H1 (cell line): ENCODE results near the gene CDK16. TPM values are rescaled to one million over a fixed set of nuclear protein-coding genes. Genes with fewer than 3 reads are reported as not detected.

ENCODE experiments used
- CTCF ChIA-PET: fragments of 300-600 bp; sonication (Branson Sonifier 250); formaldehyde crosslinking; loops from one replicate; lab custom pipeline; 2021; ENCODE audit not compliant: partially characterized antibody; lab: Charles Lee
- POLR2A ChIA-PET: fragments of 300-600 bp; sonication (Branson Sonifier 250); formaldehyde crosslinking; loops from one replicate; lab custom pipeline; 2021; ENCODE audit warnings: inconsistent platforms; ENCODE audit not compliant: partially characterized antibody; lab: Charles Lee
- DNase-seq, 2 experiments: peaks; one replicate each; pipeline versions ENCODE4 v3.0.0 to v3.0.0-alpha.2; 2010 to 2022; ENCODE audit warnings: low spot score in 2 of 2, low read depth in 1 of 2, mixed read lengths in 1 of 2
- FAIRE-seq: peaks from 2 replicates; lab custom pipeline; 2011; peaks lifted over from hg19 to GRCh38; lab: Jason Lieb, UNC
- H2AFZ ChIP-seq: 2 replicates; pipeline ENCODE4 v1.8.1; 2012; ENCODE audit warnings: low read length, inconsistent platforms
- H2AK5ac ChIP-seq: 2 replicates; pipeline ENCODE4 v1.6.1; 2013; ENCODE audit warnings: low read depth, low read length
- H2BK120ac ChIP-seq: replicated peaks from 2 replicates; pipeline ENCODE3; 2013; ENCODE audit warnings: low read depth, low read length, inconsistent platforms
- H2BK12ac ChIP-seq: 2 replicates; pipeline ENCODE4 v1.6.1; 2013; ENCODE audit warnings: low read depth, low read length
- H2BK15ac ChIP-seq: 2 replicates; pipeline ENCODE4 v1.6.1; 2013; ENCODE audit warnings: low read length
- H2BK20ac ChIP-seq: 2 replicates; pipeline ENCODE4 v1.6.1; 2013; ENCODE audit warnings: low read length
- H2BK5ac ChIP-seq: 2 replicates; pipeline ENCODE4 v1.6.1; 2013; ENCODE audit warnings: low read depth, low read length
- H3K14ac ChIP-seq: 2 replicates; pipeline ENCODE4 v1.6.1; 2013; ENCODE audit warnings: inconsistent platforms; ENCODE audit not compliant: insufficient read length
- H3K18ac ChIP-seq: 2 replicates; pipeline ENCODE4 v1.6.1; 2013; ENCODE audit warnings: low read length; ENCODE audit errors: extremely low read depth
- H3K23ac ChIP-seq: 2 replicates; pipeline ENCODE4 v1.6.1; 2013; ENCODE audit warnings: inconsistent platforms; ENCODE audit not compliant: insufficient read length
- H3K23me2 ChIP-seq: 2 replicates; pipeline ENCODE4 v1.6.1; 2013; ENCODE audit warnings: low read depth, low read length
- H3K27ac ChIP-seq: 2 replicates; pipeline ENCODE4 v1.6.1; 2011; ENCODE audit warnings: low read depth, low read length, inconsistent platforms
- H3K27me3 ChIP-seq, 4 experiments: replicated peaks in 1 of 4; 1 replicate in 1 of 4; 2 replicates in 3 of 4; pipeline versions ENCODE4 v1.6.1 to v1.8.1; 2011 to 2013; ENCODE audit warnings: low read length in 3 of 4, mild to moderate bottlenecking in 3 of 4, inconsistent platforms in 2 of 4, mixed read lengths in 2 of 4, moderate library complexity in 1 of 4; ENCODE audit not compliant: control insufficient read depth in 3 of 4, insufficient read depth in 3 of 4; ENCODE audit errors: extremely low read depth in 1 of 4
- H3K36me3 ChIP-seq, 4 experiments: 2 replicates each; pipeline versions ENCODE4 v1.6.1 to v1.8.1; 2011 to 2013; ENCODE audit warnings: mild to moderate bottlenecking in 4 of 4, low read length in 3 of 4, moderate library complexity in 2 of 4, control low read depth in 1 of 4, inconsistent platforms in 1 of 4; ENCODE audit not compliant: insufficient read depth in 4 of 4, control insufficient read depth in 2 of 4
- H3K4ac ChIP-seq: replicated peaks from 2 replicates; pipeline ENCODE3; 2013; ENCODE audit warnings: low read length, low read depth, mixed read lengths, inconsistent platforms; ENCODE audit not compliant: insufficient read length
- H3K4me1 ChIP-seq, 4 experiments: replicated peaks in 1 of 4; 1 replicate in 1 of 4; 2 replicates in 3 of 4; pipeline versions ENCODE4 v1.6.1 to v1.8.1; 2011 to 2013; ENCODE audit warnings: low read length in 3 of 4, inconsistent platforms in 2 of 4, mixed read lengths in 1 of 4; ENCODE audit not compliant: insufficient read depth in 4 of 4, control insufficient read depth in 3 of 4
- H3K4me2 ChIP-seq, 2 experiments: 2 replicates each; pipeline versions ENCODE4 v1.6.1 to v1.8.1; 2011 to 2013; ENCODE audit warnings: low read depth in 2 of 2, low read length in 2 of 2, control low read depth in 1 of 2, inconsistent platforms in 1 of 2, mild to moderate bottlenecking in 1 of 2; ENCODE audit not compliant: insufficient read depth in 1 of 2
- H3K4me3 ChIP-seq, 4 experiments: fragments of 200-600, 300-600 bp in 1 of 4; sonication (generic), shearing (Covaris generic), sonication (Bioruptor Twin) in 1 of 4; 2 replicates each; pipeline versions ENCODE4 v1.5.1 to v1.8.1; 2011 to 2016; ENCODE audit warnings: low read length in 4 of 4, low read depth in 3 of 4, control low read depth in 2 of 4, inconsistent platforms in 2 of 4, mild to moderate bottlenecking in 2 of 4, mixed read lengths in 1 of 4, moderate library complexity in 1 of 4; ENCODE audit not compliant: insufficient read depth in 2 of 4; ENCODE audit errors: extremely low read depth in 1 of 4
- H3K56ac ChIP-seq: replicated peaks from 2 replicates; pipeline ENCODE3; 2013; ENCODE audit warnings: low read depth, mild to moderate bottlenecking, mixed read lengths, low read length, inconsistent platforms; ENCODE audit not compliant: insufficient read length
- H3K79me1 ChIP-seq: 2 replicates; pipeline ENCODE4 v1.6.1; 2013; ENCODE audit warnings: low read depth, low read length, control low read depth
- H3K79me2 ChIP-seq, 2 experiments: 2 replicates each; pipeline versions ENCODE4 v1.6.1 to v1.8.1; 2012 to 2013; ENCODE audit warnings: low read length in 2 of 2, mild to moderate bottlenecking in 2 of 2, inconsistent platforms in 1 of 2; ENCODE audit not compliant: insufficient read depth in 2 of 2, control insufficient read depth in 1 of 2
- H3K9ac ChIP-seq, 4 experiments: replicated peaks in 1 of 4; 1 replicate in 1 of 4; 2 replicates in 3 of 4; pipeline versions ENCODE4 v1.6.1 to v1.8.1; 2011 to 2013; ENCODE audit warnings: low read depth in 3 of 4, low read length in 3 of 4, control low read depth in 2 of 4, mild to moderate bottlenecking in 2 of 4, moderate library complexity in 2 of 4, inconsistent platforms in 1 of 4; ENCODE audit errors: extremely low read depth in 1 of 4
- H3K9me3 ChIP-seq, 2 experiments: 2 replicates each; pipeline versions ENCODE4 v1.6.1 to v1.8.1; 2012 to 2013; ENCODE audit warnings: mild to moderate bottlenecking in 2 of 2, moderate library complexity in 2 of 2, control low read depth in 1 of 2, inconsistent platforms in 1 of 2, low read depth in 1 of 2, low read length in 1 of 2, mixed read lengths in 1 of 2; ENCODE audit not compliant: insufficient read depth in 2 of 2
- H4K20me1 ChIP-seq, 2 experiments: replicated peaks in 1 of 2; 2 replicates each; pipeline versions ENCODE3 to v1.8.1; 2011 to 2013; ENCODE audit warnings: inconsistent platforms in 2 of 2, low read length in 2 of 2, mild to moderate bottlenecking in 1 of 2; ENCODE audit not compliant: insufficient read depth in 2 of 2, control insufficient read depth in 1 of 2
- H4K5ac ChIP-seq: 2 replicates; pipeline ENCODE4 v1.6.1; 2013; ENCODE audit warnings: low read length, low read depth, mixed read lengths, inconsistent platforms; ENCODE audit not compliant: insufficient read length
- H4K8ac ChIP-seq: 2 replicates; pipeline ENCODE4 v1.8.0; 2013; ENCODE audit warnings: mild to moderate bottlenecking, moderate library complexity, low read length, inconsistent platforms; ENCODE audit not compliant: insufficient read depth; ENCODE audit errors: extremely low read depth
- H4K91ac ChIP-seq: replicated peaks from 2 replicates; pipeline ENCODE3; 2013; ENCODE audit warnings: low read length, mixed read lengths, inconsistent platforms; ENCODE audit not compliant: insufficient read length
- BACH1 ChIP-seq: IDR thresholded peaks from 2 replicates; pipeline ENCODE4 v1.6.1; 2012; ENCODE audit warnings: low read length, improper control_type of control experiment
- CBX8 ChIP-seq: fragments of 300-800, 300-1000 bp; sonication (generic); IDR thresholded peaks from 2 replicates; pipeline ENCODE4 v1.7.1; 2016; ENCODE audit warnings: low read depth, low read length, borderline replicate concordance
- POLR2AphosphoS5 ChIP-seq: IDR thresholded peaks from 2 replicates; pipeline ENCODE4 v1.6.1; 2011; ENCODE audit warnings: low read depth, low read length
- RXRA ChIP-seq: IDR thresholded peaks from 2 replicates; pipeline ENCODE4 v1.6.1; 2011; ENCODE audit warnings: low read depth, mild to moderate bottlenecking, low read length, moderate library complexity; ENCODE audit not compliant: insufficient read depth
- SAP30 ChIP-seq: fragments of 300-600 bp; sonication (generic); IDR thresholded peaks from 2 replicates; pipeline ENCODE4 v1.7.1; 2012; ENCODE audit warnings: low read length, moderate library complexity, mild to moderate bottlenecking, inconsistent platforms; ENCODE audit not compliant: insufficient read depth, insufficient replicate concordance
- SIN3A ChIP-seq, 2 experiments: IDR thresholded peaks in 1 of 2; conservative IDR thresholded peaks in 1 of 2; 2 replicates each; pipeline ENCODE4 v1.6.1; 2011 to 2012; ENCODE audit warnings: low read length in 2 of 2, improper control_type of control experiment in 1 of 2, low read depth in 1 of 2, mild to moderate bottlenecking in 1 of 2
- SP1 ChIP-seq: IDR thresholded peaks from 2 replicates; pipeline ENCODE4 v1.6.1; 2011; ENCODE audit warnings: low read depth, low read length
- SRF ChIP-seq: IDR thresholded peaks from 2 replicates; pipeline ENCODE4 v1.6.1; 2011; ENCODE audit warnings: mild to moderate bottlenecking, low read depth, low read length, moderate library complexity
- ZNF274 ChIP-seq: IDR thresholded peaks from 2 replicates; pipeline ENCODE4 v1.7.0; 2012; ENCODE audit warnings: low read length, borderline replicate concordance; ENCODE audit errors: extremely low read depth
- WGBS, 2 experiments: shearing (Covaris generic) in 1 of 2; methylation state at CpG; one replicate each; pipeline versions ENCODE4 v1.1.6 to v1.1.7; 2013 to 2015; ENCODE audit warnings: low lambda C conversion rate in 2 of 2, mixed read lengths in 2 of 2, inconsistent platforms in 1 of 2, low coverage in 1 of 2, missing lambda C conversion rate in 1 of 2; ENCODE audit not compliant: insufficient replicate concordance in 2 of 2, insufficient coverage in 1 of 2, insufficient read length in 1 of 2; ENCODE audit errors: extremely low coverage in 1 of 2, missing lambda C conversion rate in 1 of 2; 5-methylcytosine and 5-hydroxymethylcytosine counted together
- polyA plus RNA-seq, 7 experiments: library from polyadenylated mRNA; depleted of rRNA in 3 of 7; stranded (reverse) in 5 of 7; unstranded in 2 of 7; fragments of >200 nt in 5 of 7; fragments of 200-250 nt in 2 of 7; gene quantifications; 1 replicate in 5 of 7; 2 replicates in 1 of 7; 4 replicates in 1 of 7; pipeline versions ENCODE4 v1.2.1 to v1.2.3, GENCODE V29; 2011 to 2013; ENCODE audit warnings: missing spikeins in 2 of 7, mixed read lengths in 2 of 7
- total RNA-seq: library from RNA; stranded (reverse); fragmentation: NEBNext Ultra II Directional; extraction: Animal tissue kit (Norgen Biotek cat#: 25700); gene quantifications from 2 replicates; pipeline ENCODE4 v1.2.1, GENCODE V29; 2021

CDK16 gene
- total and polyA plus RNA-seq, 2 of the 8 experiments (the other 6 are each of a cell fraction or from before 2014, with no cell fraction given) = 124 to 204 TPM

- ChIA-PET POLR2A (interaction anchor here (0.9 to 2.2 kb wide), 4 partner anchors 9 to 72 kb away, joined by 3 to 7 read pairs (median 4); no protein-coding TSS in a partner anchor), CTCF (interaction anchor here (0.6 to 1.1 kb wide), 2 partner anchors 106 to 145 kb away, joined by 3 read pairs; no protein-coding TSS in a partner anchor)
- H3K9ac ChIP-seq = no peak overlapping the region
- H2BK120ac ChIP-seq = no peak overlapping the region
- peaks cover 5 to 49% (median 27%) of the 10 kb centered on the region in 4 experiments; a peak in 6 of 8 replicates for H3K36me3 ChIP-seq
- H3K4ac ChIP-seq = no peak overlapping the region
- no peak overlapping the region for H2BK15ac ChIP-seq
- H3K23me2 ChIP-seq = no peaks in the 10 kb centered on the region
- no peak overlapping the region for H2AFZ ChIP-seq
- no peaks in the 10 kb centered on the region for H3K4me1 ChIP-seq
- H3K14ac ChIP-seq = no peak overlapping the region
- no peak overlapping the region for H2BK12ac ChIP-seq
- H3K79me1 ChIP-seq = no peaks in the 10 kb centered on the region
- peaks cover 0 to 30% of the 10 kb centered on the region in 2 experiments; a peak in 3 of 4 replicates for H3K79me2 ChIP-seq
- no peak overlapping the region for H2BK20ac ChIP-seq
- H3K56ac ChIP-seq = no peak overlapping the region
- H3K4me3 ChIP-seq = no peak overlapping the region
- peaks cover 0 to 3% of the 10 kb centered on the region in 2 experiments for H4K20me1 ChIP-seq
- no peak overlapping the region for H2BK5ac ChIP-seq
- no peak overlapping the region for H3K23ac ChIP-seq
- DNase-seq = no peak
- no peak overlapping the region for H3K4me2 ChIP-seq
- H3K27me3 ChIP-seq = no peaks in the 10 kb centered on the region
- H2AK5ac ChIP-seq = no peak overlapping the region
- no peak for TF ChIP-seq RXRA
- no peak for TF ChIP-seq POLR2AphosphoS5
- no peak for TF ChIP-seq SP1
- TF ChIP-seq BACH1 = no peak
- TF ChIP-seq SAP30 = no peak
- no peak for TF ChIP-seq SIN3A (conservative IDR thresholded peaks at IDR 0.05 in 1 of 2, IDR thresholded peaks at IDR 0.05 in 1 of 2; ENCODE audit: low read depth in 1 of 2, low read length in 2 of 2)
- no peak for TF ChIP-seq ZNF274
- TF ChIP-seq CBX8 = no peak
- TF ChIP-seq SRF = no peak
- no peaks in the 10 kb centered on the region for H3K9me3 ChIP-seq
- WGBS, 2 experiments = 95% methylated on average over 11 of the region's 12 CpGs; no CpG with 5 or more reads in 1 of the 2 experiments
- no peak overlapping the region for H3K18ac ChIP-seq
- no peak overlapping the region for H4K8ac ChIP-seq
- H4K5ac ChIP-seq = no peak overlapping the region
- no peak for FAIRE-seq
- H3K27ac ChIP-seq = no peak overlapping the region
- no peak overlapping the region for H4K91ac ChIP-seq
Measured at GRCh38 chrX:47239898-47240545, 21.5 kb downstream of the CDK16 start.
